Glutamatergic neuron (in vitro differentiated cells): Measurements from ENCODE around the gene ADH4. TPM values are rescaled to one million over a fixed set of nuclear protein-coding genes. Genes with fewer than 3 reads are reported as not detected.

ENCODE experiments used
- DNase-seq: peaks from one replicate; pipeline ENCODE4 v3.0.0; 2022
- H3K27ac Mint-ChIP-seq: one replicate; pipeline ENCODE4 v1.8.0; 2020; ENCODE audit warnings: mild to moderate bottlenecking, mixed read lengths, inconsistent platforms; ENCODE audit not compliant: unreplicated experiment
- H3K27me3 Mint-ChIP-seq: one replicate; pipeline ENCODE4 v1.8.0; 2020; ENCODE audit warnings: mild to moderate bottlenecking, moderate library complexity, mixed read lengths, inconsistent platforms; ENCODE audit not compliant: unreplicated experiment
- H3K36me3 Mint-ChIP-seq: one replicate; pipeline ENCODE4 v1.8.0; 2020; ENCODE audit warnings: mild to moderate bottlenecking, mixed read lengths, inconsistent platforms; ENCODE audit not compliant: unreplicated experiment
- H3K4me1 Mint-ChIP-seq: one replicate; pipeline ENCODE4 v1.8.0; 2020; ENCODE audit warnings: mild to moderate bottlenecking, low read depth, mixed read lengths, inconsistent platforms; ENCODE audit not compliant: unreplicated experiment
- H3K4me3 Mint-ChIP-seq: one replicate; pipeline ENCODE4 v1.8.0; 2020; ENCODE audit warnings: mild to moderate bottlenecking, mixed read lengths, inconsistent platforms; ENCODE audit not compliant: unreplicated experiment
- H3K9me3 Mint-ChIP-seq: one replicate; pipeline ENCODE4 v1.8.0; 2020; ENCODE audit warnings: mild to moderate bottlenecking, moderate library complexity, mixed read lengths, inconsistent platforms; ENCODE audit not compliant: unreplicated experiment
- CTCF ChIP-seq: fragments of 200-600 bp; sonication (generic); IDR thresholded peaks from one replicate; pipeline ENCODE4 v1.5.0; 2021; ENCODE audit not compliant: partially characterized antibody, unreplicated experiment
- total RNA-seq: library from RNA; stranded (reverse); fragmentation: NEBNext Ultra II Directional; extraction: Animal tissue kit (Norgen Biotek cat#: 25700); gene quantifications from one replicate; pipeline ENCODE4 v1.2.1, GENCODE V29; 2021; ENCODE audit not compliant: unreplicated experiment

The ADH4 gene
- total RNA-seq, 1 donor from 2014 or later, result not detected

GRCh38 chr4:99151995-99152394, 7.9 kb upstream of the ADH4 start:
- TF ChIP-seq CTCF, result no peak
- H3K4me1 Mint-ChIP-seq, result no peaks in the 10 kb centered on the region
- DNase-seq, result no peak
- peaks cover 5% of the 10 kb centered on the region for H3K9me3 Mint-ChIP-seq
- no peak overlapping the region for H3K27ac Mint-ChIP-seq
- peaks cover 11% of the 10 kb centered on the region for H3K36me3 Mint-ChIP-seq
- H3K4me3 Mint-ChIP-seq, result no peak overlapping the region
- H3K27me3 Mint-ChIP-seq, result no peaks in the 10 kb centered on the region

DNA sequence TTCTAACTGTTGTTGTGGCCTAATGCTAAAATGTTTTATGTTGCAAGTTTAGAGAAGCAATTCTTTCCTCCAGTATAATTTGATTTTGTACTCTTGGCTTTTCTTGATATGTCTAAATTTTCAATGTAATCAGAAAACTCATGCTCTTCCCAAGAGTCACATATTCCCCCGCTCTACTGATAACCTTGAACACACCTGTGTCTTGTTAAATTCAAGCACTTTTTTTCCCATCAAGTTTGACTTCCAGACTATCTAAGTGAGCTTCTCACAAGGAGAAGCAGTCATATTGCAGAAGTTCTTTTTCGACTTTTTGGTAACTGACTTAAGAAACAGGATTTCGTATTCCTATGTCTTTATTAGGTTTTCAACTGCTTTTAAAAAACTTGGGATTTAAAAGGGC, 7.4 kb upstream of the ADH4 start:
- Mint-ChIP-seq H3K27me3 (no peaks in the 10 kb centered on the region), H3K4me3 (no peak overlapping the region), H3K36me3 (peaks cover 11% of the 10 kb centered on the region), H3K27ac (no peak overlapping the region), H3K4me1 (no peaks in the 10 kb centered on the region), H3K9me3 (peaks cover 5% of the 10 kb centered on the region)
- no peak for DNase-seq
- TF ChIP-seq CTCF, result no peak

- Mint-ChIP-seq H3K9me3 (peaks cover 5% of the 10 kb centered on the region), H3K27ac (no peak overlapping the region), H3K4me1 (no peaks in the 10 kb centered on the region), H3K36me3 (peaks cover 11% of the 10 kb centered on the region), H3K4me3 (no peak overlapping the region), H3K27me3 (no peaks in the 10 kb centered on the region)
- DNase-seq, result no peak
- no peak for TF ChIP-seq CTCF
These were observed 5.4 kb upstream of the ADH4 start for GRCh38 chr4:99149426-99150019.

GRCh38 chr4:99148550-99148949, 4.5 kb upstream of the ADH4 start:
- DNase-seq, result no peak
- H3K9me3 Mint-ChIP-seq, result peaks cover 5% of the 10 kb centered on the region
- no peaks in the 10 kb centered on the region for H3K4me1 Mint-ChIP-seq
- TF ChIP-seq CTCF, result no peak
- peaks cover 11% of the 10 kb centered on the region for H3K36me3 Mint-ChIP-seq
- no peak overlapping the region for H3K4me3 Mint-ChIP-seq
- H3K27ac Mint-ChIP-seq, result no peak overlapping the region
- peaks cover 2% of the 10 kb centered on the region for H3K27me3 Mint-ChIP-seq

GRCh38 chr4:99144587-99144986, 490 bp upstream of the ADH4 start:
- TF ChIP-seq CTCF, result no peak
- H3K9me3 Mint-ChIP-seq, result no peaks in the 10 kb centered on the region
- H3K27me3 Mint-ChIP-seq, result peaks cover 2% of the 10 kb centered on the region
- DNase-seq, result no peak
- no peak overlapping the region for H3K4me3 Mint-ChIP-seq
- no peak overlapping the region for H3K27ac Mint-ChIP-seq
- no peaks in the 10 kb centered on the region for H3K36me3 Mint-ChIP-seq
- no peaks in the 10 kb centered on the region for H3K4me1 Mint-ChIP-seq
